Mucosa of rectum (tissue), 2 donors: ENCODE measurements around the gene GABRP.

Source experiments
- H3K27ac ChIP-seq, 2 donors: one replicate each; pipeline ENCODE4 v1.7.0; 2013; ENCODE audit warnings: inconsistent platforms in 2 of 2, low read depth in 2 of 2, low read length in 2 of 2
- H3K27me3 ChIP-seq, 2 donors: one replicate each; pipeline ENCODE4 v1.7.0; 2013; ENCODE audit warnings: low read length in 2 of 2; ENCODE audit not compliant: control insufficient read depth in 2 of 2, insufficient read depth in 2 of 2
- H3K36me3 ChIP-seq, 2 donors: one replicate each; pipeline ENCODE4 v1.7.0; 2013; ENCODE audit warnings: low read length in 2 of 2; ENCODE audit not compliant: control insufficient read depth in 2 of 2, insufficient read depth in 2 of 2
- H3K4me1 ChIP-seq, 2 donors: one replicate each; pipeline ENCODE4 v1.7.0; 2013; ENCODE audit warnings: low read length in 2 of 2, mild to moderate bottlenecking in 1 of 2; ENCODE audit not compliant: control insufficient read depth in 2 of 2, insufficient read depth in 2 of 2
- H3K4me3 ChIP-seq, 2 donors: one replicate each; pipeline ENCODE4 v1.7.0; 2013; ENCODE audit warnings: low read length in 2 of 2
- H3K9ac ChIP-seq, 2 donors: one replicate each; pipeline ENCODE4 v1.7.0; 2013; ENCODE audit warnings: low read length in 2 of 2, low read depth in 1 of 2, mild to moderate bottlenecking in 1 of 2
- H3K9me3 ChIP-seq, 2 donors: one replicate each; pipeline ENCODE4 v1.7.0; 2013; ENCODE audit warnings: low read length in 2 of 2; ENCODE audit not compliant: control insufficient read depth in 2 of 2
- donor health status: healthy.
- donor health status: Normal muscosa, but diverticular disease.

Gene GABRP

DNA sequence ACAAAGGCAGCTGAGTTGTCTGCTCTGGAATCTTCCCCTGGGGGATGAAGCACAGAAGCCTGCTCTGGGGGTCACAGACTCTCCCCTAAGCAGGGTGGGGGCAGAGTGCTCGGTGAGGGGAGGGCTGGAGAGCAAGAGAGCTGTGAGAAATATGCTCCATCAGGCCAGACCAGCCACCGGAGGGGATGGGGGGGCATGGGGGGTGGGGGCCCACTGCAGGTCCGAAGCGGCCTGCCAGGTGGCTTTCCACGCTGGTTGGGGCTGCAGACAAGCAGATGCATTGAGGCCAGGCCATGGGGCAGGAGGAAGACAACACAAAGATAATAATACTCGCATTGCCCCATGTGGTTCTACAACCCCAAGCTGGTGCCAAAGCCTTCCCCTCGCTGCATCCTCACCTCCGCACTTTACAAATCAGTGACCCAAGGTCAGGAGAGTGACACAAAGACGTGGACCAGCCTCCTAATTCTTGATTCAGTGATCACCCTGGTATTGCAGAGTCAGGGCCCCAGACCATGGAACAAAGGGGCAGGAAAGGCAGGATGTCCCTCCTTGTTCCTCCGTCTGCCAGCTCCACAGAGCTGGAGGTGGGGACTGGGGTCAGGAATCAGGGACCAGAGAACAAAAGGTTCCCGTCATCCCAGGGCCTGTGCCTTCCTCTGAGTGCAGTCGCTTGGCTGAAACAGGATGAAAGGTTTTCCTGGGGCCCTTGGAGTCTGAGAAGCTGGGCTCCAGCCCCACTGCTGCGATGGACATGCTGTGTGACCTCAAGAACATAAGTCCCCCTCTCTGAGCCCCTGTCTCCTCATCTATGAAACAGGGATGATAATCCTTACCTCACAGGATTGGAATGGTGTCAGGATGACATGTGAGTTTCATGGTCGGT, 37.2 kb upstream of the GABRP start:
- Histone ChIP-seq H3K9ac (no peak overlapping the region), H3K36me3 (no peaks in the 10 kb centered on the region), H3K27ac (no peak overlapping the region), H3K9me3 (no peaks in the 10 kb centered on the region), H3K4me1 (peaks cover 3 to 24% of the 10 kb centered on the region in 2 donors), H3K27me3 (peaks cover 0 to 2% of the 10 kb centered on the region in 2 donors), H3K4me3 (no peak overlapping the region)

DNA sequence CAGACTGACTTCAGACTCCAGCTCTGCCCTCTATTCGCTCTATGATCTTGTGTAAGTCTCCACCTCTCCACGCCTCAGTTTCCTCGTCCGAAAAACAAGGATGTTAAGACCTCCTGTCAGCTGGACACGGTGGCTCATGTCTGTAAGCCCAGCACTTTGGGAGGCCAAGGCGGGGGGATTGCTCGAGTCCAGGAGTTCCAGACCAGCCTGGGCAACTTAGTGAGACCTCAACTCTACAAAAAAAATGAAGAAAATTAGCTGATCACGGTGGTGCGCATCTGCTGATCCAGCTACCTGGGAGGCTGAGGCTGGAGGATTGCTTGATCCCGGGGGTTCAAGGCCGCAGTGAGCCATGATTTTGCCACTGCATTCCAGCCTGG, 36.6 kb upstream of the GABRP start:
- peaks cover 0 to 2% of the 10 kb centered on the region in 2 donors for H3K27me3 ChIP-seq
- no peaks in the 10 kb centered on the region for H3K9me3 ChIP-seq
- H3K36me3 ChIP-seq: no peaks in the 10 kb centered on the region
- H3K4me1 ChIP-seq: peaks cover 3 to 31% of the 10 kb centered on the region in 2 donors
- no peak overlapping the region for H3K4me3 ChIP-seq
- H3K9ac ChIP-seq: no peak overlapping the region
- no peak overlapping the region for H3K27ac ChIP-seq

DNA sequence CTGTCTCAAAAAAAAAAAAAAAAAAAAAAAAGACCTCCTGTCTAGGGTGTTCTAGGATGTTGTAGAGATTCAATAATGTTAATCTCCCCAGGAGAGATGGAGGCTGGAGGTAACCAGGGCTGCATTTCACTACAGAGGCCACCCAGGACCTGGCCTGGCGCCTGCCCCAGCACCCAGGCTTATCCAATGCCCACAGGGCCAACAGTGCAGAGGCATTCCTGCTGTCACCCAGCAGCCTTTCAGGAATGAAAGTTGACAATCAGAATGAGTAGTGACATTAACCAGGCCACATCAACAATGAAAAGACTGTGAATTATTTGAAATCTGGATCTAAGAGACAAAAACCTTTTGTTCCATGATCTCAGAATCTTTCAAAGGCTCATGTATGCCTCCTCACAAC, 36.2 kb upstream of the GABRP start:
- Histone ChIP-seq H3K4me1 (peaks cover 3 to 35% of the 10 kb centered on the region in 2 donors), H3K9me3 (no peaks in the 10 kb centered on the region), H3K36me3 (no peaks in the 10 kb centered on the region), H3K4me3 (no peak overlapping the region), H3K9ac (no peak overlapping the region), H3K27me3 (peaks cover 0 to 2% of the 10 kb centered on the region in 2 donors), H3K27ac (no peak overlapping the region)

DNA sequence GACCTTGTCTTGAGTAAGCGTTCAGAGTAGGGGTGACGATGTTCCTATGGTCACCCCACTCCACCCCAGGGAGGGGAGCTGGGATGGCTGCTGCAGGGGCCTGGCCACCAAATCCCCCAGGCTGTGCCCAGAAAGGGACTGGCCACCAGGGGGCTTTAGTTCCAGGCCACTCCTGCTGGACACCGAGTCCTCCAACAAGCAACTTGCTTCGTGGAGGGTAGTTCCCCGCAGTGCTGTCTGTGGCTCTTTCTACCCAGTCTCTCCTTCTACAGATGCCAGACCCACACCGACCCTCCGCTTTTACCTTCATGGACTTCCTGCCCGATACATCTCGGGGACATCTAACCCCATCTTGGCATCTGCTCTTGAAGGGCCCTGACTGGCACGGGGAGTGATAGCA, 35.7 kb upstream of the GABRP start:
- H3K9ac ChIP-seq: no peak overlapping the region
- no peaks in the 10 kb centered on the region for H3K36me3 ChIP-seq
- H3K27ac ChIP-seq: no peak overlapping the region
- no peaks in the 10 kb centered on the region for H3K9me3 ChIP-seq
- H3K4me1 ChIP-seq: peaks cover 3 to 39% of the 10 kb centered on the region in 2 donors
- H3K4me3 ChIP-seq: no peak overlapping the region
- H3K27me3 ChIP-seq: peaks cover 0 to 2% of the 10 kb centered on the region in 2 donors

DNA sequence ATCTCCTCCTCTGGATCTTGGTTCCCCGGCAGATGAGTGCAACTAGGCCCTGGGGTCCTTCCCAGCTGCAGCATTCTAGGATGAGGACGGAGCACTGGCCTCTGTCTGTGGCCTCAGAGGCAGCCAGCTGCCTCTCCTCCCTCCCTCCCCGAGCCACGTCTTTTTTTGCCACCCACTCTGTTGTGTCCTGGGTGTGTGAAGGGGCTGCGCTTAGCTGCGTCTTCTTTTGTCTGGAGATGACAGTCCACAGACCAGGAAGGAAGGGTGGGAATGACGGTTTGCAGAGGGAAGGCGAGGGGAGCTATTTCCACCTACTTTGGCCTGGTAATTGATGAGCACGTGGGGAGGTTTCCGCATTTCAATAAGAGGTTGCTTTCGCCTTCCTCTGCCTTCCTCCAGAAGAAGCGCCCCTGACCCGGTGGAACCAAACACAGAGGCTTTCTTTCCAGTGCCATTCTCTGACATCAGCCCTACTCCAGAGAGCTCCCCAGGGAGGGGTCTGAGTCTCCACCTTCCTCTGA, 34.5 kb upstream of the GABRP start:
- H3K4me1 ChIP-seq: peaks cover 3 to 39% of the 10 kb centered on the region in 2 donors
- H3K36me3 ChIP-seq: no peaks in the 10 kb centered on the region
- no peak overlapping the region for H3K9ac ChIP-seq
- no peak overlapping the region for H3K27ac ChIP-seq
- H3K27me3 ChIP-seq: peaks cover 0 to 2% of the 10 kb centered on the region in 2 donors
- no peaks in the 10 kb centered on the region for H3K9me3 ChIP-seq
- no peak overlapping the region for H3K4me3 ChIP-seq

DNA sequence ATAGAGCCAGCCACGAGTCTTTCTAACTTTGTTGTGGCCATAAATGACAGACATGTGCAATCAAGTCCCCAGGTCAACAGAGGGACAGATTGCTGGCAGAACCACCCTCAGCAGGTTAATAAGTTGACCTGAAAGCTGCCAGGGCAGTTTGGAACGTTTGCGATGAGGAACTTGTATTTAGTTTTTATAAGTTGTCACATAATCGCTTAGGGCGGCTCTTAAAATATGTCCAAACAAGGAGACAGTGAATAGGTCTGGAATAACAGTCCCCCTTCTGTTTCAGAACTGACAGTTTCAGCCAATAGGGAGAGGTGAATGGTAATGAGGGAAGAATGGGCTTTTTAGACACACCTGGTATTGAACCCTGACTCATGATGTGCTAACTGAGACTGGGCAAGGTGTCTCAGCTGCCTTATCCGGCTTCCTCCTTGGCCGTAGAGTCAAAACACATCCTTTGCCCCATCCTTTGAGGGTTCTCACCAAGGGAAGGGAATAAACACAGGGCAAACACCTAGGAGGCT, 33.6 kb upstream of the GABRP start:
- no peak overlapping the region for H3K9ac ChIP-seq
- no peaks in the 10 kb centered on the region for H3K9me3 ChIP-seq
- peak overlapping the region in 1 of 2 donors; percentile 43 for H3K27ac ChIP-seq
- peaks cover 0 to 2% of the 10 kb centered on the region in 2 donors for H3K27me3 ChIP-seq
- H3K36me3 ChIP-seq: no peaks in the 10 kb centered on the region
- H3K4me3 ChIP-seq: no peak overlapping the region
- H3K4me1 ChIP-seq: peaks cover 3 to 35% of the 10 kb centered on the region in 2 donors

DNA sequence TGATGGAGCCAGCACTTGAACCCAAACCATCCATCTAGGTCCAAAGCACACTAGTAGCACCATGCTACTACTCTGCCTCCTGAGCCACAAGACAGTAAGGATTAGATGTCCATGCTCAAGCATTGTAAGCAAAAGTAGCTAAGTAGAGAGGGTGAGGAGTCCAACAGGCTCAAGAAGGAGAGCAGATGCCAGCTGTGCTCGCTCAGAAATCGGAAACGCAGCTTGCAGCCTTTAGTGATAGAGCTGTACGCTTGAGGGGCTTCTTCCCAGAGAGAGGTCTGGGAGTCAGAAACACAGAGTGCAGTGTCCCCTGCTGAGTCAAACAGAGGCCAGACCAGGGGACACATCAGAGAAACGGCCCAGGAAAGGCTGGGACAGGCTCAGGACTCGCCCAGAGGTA, 32.7 kb upstream of the GABRP start:
- Histone ChIP-seq H3K4me3 (no peak overlapping the region), H3K9me3 (no peaks in the 10 kb centered on the region), H3K9ac (no peak overlapping the region), H3K27ac (peak overlapping the region in 1 of 2 donors; percentile 43), H3K36me3 (no peaks in the 10 kb centered on the region), H3K4me1 (peaks cover 5 to 35% of the 10 kb centered on the region in 2 donors), H3K27me3 (peaks cover 0 to 2% of the 10 kb centered on the region in 2 donors)

DNA sequence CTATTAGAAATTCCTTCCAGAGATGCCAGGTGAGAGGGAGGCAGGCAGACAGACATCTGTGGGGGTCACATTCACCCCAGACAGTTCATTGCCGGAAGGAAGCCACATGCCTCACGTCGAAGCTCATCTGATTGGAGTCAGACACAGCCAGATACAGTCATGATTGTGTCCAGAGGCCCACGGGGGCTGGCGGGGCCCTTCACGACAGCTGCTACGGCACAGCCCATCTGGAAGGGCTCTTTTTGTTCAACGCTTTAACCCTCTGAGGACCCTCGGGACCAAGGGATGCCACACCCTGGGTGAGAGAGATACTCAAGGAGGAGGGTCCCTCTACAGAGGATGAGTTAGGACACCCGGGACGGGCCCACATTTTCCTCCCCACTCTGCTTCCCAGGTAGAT, 31.9 kb upstream of the GABRP start:
- no peak overlapping the region for H3K4me3 ChIP-seq
- no peaks in the 10 kb centered on the region for H3K36me3 ChIP-seq
- H3K4me1 ChIP-seq: peaks cover 8 to 43% of the 10 kb centered on the region in 2 donors
- H3K27ac ChIP-seq: no peak overlapping the region
- H3K9me3 ChIP-seq: no peaks in the 10 kb centered on the region
- peaks cover 0 to 2% of the 10 kb centered on the region in 2 donors for H3K27me3 ChIP-seq
- H3K9ac ChIP-seq: no peak overlapping the region

DNA sequence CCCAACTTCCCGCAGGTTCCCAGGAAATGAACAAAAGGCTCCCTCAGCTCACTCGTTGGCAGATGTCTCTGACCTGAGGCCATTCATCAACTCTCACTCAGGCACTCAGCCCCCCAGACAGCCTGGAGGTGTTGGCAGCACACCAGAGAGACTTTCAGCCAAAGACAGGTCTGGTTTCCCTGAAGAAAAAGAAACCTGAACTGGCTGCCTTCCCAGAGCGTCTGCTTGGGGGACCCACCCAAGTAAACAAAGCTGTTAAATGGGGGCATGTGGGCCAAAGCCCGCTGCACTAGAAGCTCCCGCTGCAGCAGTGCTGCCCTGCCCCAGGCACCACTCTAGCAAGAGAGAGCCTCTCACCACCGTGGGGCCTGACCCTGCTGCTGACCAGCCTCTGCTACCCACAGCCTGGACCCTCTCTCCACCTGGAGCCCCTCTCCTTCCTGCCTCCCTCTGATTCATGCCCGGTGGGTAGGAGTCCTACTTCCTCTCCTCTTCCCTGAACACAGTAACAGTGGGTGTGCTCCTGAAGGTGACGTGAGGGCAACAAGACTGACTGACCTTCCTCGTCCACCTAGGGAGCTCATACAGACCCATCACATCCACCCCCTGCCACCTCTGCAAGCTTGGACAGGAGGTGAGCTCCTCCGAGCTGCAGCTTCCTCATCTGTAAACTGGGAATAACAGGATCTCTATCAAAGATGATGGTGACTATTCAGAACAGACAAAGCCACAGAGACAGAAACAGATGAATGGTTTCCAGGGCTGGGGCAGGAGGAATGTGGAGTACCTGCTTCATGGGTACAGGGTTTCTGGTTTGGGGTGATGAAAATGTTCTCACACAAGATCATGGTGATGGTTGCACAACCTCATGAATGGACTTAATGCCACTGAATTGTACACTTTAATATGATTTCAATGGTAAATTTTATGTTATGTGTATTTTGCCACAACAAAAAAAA, 31.0 kb upstream of the GABRP start:
- H3K36me3 ChIP-seq: no peaks in the 10 kb centered on the region
- peaks cover 0 to 2% of the 10 kb centered on the region in 2 donors for H3K27me3 ChIP-seq
- H3K4me1 ChIP-seq: peaks cover 8 to 52% of the 10 kb centered on the region in 2 donors
- H3K27ac ChIP-seq: peak overlapping the region in 1 of 2 donors; percentile 18
- H3K4me3 ChIP-seq: no peak overlapping the region
- peak overlapping the region in 1 of 2 donors; percentile 53 for H3K9ac ChIP-seq
- no peaks in the 10 kb centered on the region for H3K9me3 ChIP-seq
